ENCODE measurements around the gene ALDH4A1. TPM values are rescaled to one million over a fixed set of nuclear protein-coding genes. Genes with fewer than 3 reads are reported as not detected.

Gene ALDH4A1
- total and polyA plus RNA-seq, 2 experiments from 2014 or later = 11.3 to 33.8 TPM

- H3K4me1 Mint-ChIP-seq = no peaks in the 10 kb centered on the region
- no peak overlapping the region for H2AFZ ChIP-seq
- DNase-seq (ENCODE audit: low spot score) = no peak
- H3K27me3 Mint-ChIP-seq (ENCODE audit: insufficient read depth, low read depth, poor library complexity) = peaks cover 3% of the 10 kb centered on the region
- no peak for ATAC-seq
- H3K27me3 ChIP-seq (ENCODE audit: insufficient read depth) = no peaks in the 10 kb centered on the region
- peaks cover 4% of the 10 kb centered on the region; the same call in 1 of the 2 replicates for H3K4me1 ChIP-seq (ENCODE audit: insufficient read depth)
- H3K4me2 ChIP-seq = no peak overlapping the region
- H3F3A ChIP-seq (replicated peaks; ENCODE audit: low read depth) = no peaks in the 10 kb centered on the region
- H3K27ac Mint-ChIP-seq = no peak overlapping the region
- no peak overlapping the region; the same call in 2 of the 3 replicates for H3K4me3 Mint-ChIP-seq
- TF ChIP-seq ZNF462 (CRISPR knock-in tag; IDR thresholded peaks at IDR 0.05) (no peak), EZH2 (IDR thresholded peaks at IDR 0.05; ENCODE audit: low read depth, unreplicated experiment) (no peak), ZNF114 (CRISPR knock-in tag; IDR thresholded peaks at IDR 0.05) (no peak), CREB1 (CRISPR knock-in tag; IDR thresholded peaks at IDR 0.05; ENCODE audit: low read depth) (no peak)
- H3K27ac ChIP-seq (ENCODE audit: low read depth) = no peak overlapping the region
- H4K20me1 ChIP-seq (replicated peaks; ENCODE audit: insufficient read depth) = no peaks in the 10 kb centered on the region
- H3K4me3 ChIP-seq = no peak overlapping the region
- no peaks in the 10 kb centered on the region for H3K79me2 ChIP-seq (replicated peaks; ENCODE audit: insufficient read depth)
- H3K36me3 ChIP-seq (ENCODE audit: insufficient read depth) = no peaks in the 10 kb centered on the region
- peaks cover 8% of the 10 kb centered on the region; the same call in 2 of the 3 replicates for H3K36me3 Mint-ChIP-seq (ENCODE audit: low read depth)
- H3K9me2 ChIP-seq (ENCODE audit: insufficient read depth) = no peaks in the 10 kb centered on the region
- no peaks in the 10 kb centered on the region for H3K9me3 Mint-ChIP-seq
These were observed 17.6 kb downstream of the ALDH4A1 start for GRCh38 chr1:18884727-18885126.

GRCh38 chr1:18884419-18884717, 18.0 kb downstream of the ALDH4A1 start:
- Histone ChIP-seq H3K4me2 (no peak overlapping the region), H3K79me2 (replicated peaks; ENCODE audit: insufficient read depth) (no peaks in the 10 kb centered on the region), H3F3A (replicated peaks; ENCODE audit: low read depth) (no peaks in the 10 kb centered on the region), H3K36me3 (ENCODE audit: insufficient read depth) (no peaks in the 10 kb centered on the region), H3K4me1 (ENCODE audit: insufficient read depth) (peaks cover 5% of the 10 kb centered on the region; the same call in 1 of the 2 replicates), H3K27ac (ENCODE audit: low read depth) (no peak overlapping the region), H3K4me3 (no peak overlapping the region), H3K27me3 (ENCODE audit: insufficient read depth) (no peaks in the 10 kb centered on the region), H2AFZ (no peak overlapping the region), H3K9me2 (ENCODE audit: insufficient read depth) (no peaks in the 10 kb centered on the region), H4K20me1 (replicated peaks; ENCODE audit: insufficient read depth) (no peaks in the 10 kb centered on the region)
- Mint-ChIP-seq H3K36me3 (ENCODE audit: low read depth) (peaks cover 8% of the 10 kb centered on the region; the same call in 2 of the 3 replicates), H3K27ac (no peak overlapping the region), H3K27me3 (ENCODE audit: insufficient read depth, low read depth, poor library complexity) (peaks cover 3% of the 10 kb centered on the region), H3K9me3 (no peaks in the 10 kb centered on the region), H3K4me3 (no peak overlapping the region; the same call in 2 of the 3 replicates), H3K4me1 (no peaks in the 10 kb centered on the region)
- no peak for DNase-seq (ENCODE audit: low spot score)
- no peak for ATAC-seq
- TF ChIP-seq JUNB (IDR thresholded peaks at IDR 0.05; ENCODE audit: unreplicated experiment) = no peak
- TF ChIP-seq, protein P1, sequence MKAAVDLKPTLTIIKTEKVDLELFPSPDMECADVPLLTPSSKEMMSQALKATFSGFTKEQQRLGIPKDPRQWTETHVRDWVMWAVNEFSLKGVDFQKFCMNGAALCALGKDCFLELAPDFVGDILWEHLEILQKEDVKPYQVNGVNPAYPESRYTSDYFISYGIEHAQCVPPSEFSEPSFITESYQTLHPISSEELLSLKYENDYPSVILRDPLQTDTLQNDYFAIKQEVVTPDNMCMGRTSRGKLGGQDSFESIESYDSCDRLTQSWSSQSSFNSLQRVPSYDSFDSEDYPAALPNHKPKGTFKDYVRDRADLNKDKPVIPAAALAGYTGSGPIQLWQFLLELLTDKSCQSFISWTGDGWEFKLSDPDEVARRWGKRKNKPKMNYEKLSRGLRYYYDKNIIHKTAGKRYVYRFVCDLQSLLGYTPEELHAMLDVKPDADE (IDR thresholded peaks at IDR 0.05) = no peak
- no peak for TF ChIP-seq ZNF462 (CRISPR knock-in tag; IDR thresholded peaks at IDR 0.05)
